Erythroblast (primary cell): Measurements from ENCODE around the gene CHRNA4.

Experiments
- GATA1 ChIP-seq: IDR thresholded peaks from 2 replicates; pipeline ENCODE4 v1.6.1; 2011; ENCODE audit warnings: low read depth, mild to moderate bottlenecking, control low read depth, low read length, moderate library complexity
- POLR2A ChIP-seq: IDR thresholded peaks from 2 replicates; pipeline ENCODE4 v1.6.1; 2011; ENCODE audit warnings: mild to moderate bottlenecking, low read length

GRCh38 chr20:63404129-63405085 lies 43.3 kb upstream of the CHRNA4 start:
- TF ChIP-seq POLR2A (no peak), GATA1 (no peak)
